Chondrocyte (in vitro differentiated cells): ENCODE results near the gene METTL16. TPM values are rescaled to one million over a fixed set of nuclear protein-coding genes. Genes with fewer than 3 reads are reported as not detected.

Experiments used
- DNase-seq: peaks from one replicate; pipeline ENCODE4 v3.0.0; 2021; ENCODE audit warnings: mixed read lengths, low spot score
- H3K27ac Mint-ChIP-seq: one replicate; pipeline ENCODE4 v1.8.0; 2021; ENCODE audit warnings: mild to moderate bottlenecking, moderate library complexity, mixed read lengths; ENCODE audit not compliant: unreplicated experiment
- H3K27me3 Mint-ChIP-seq: 2 replicates; pipeline ENCODE4 v1.8.0; 2021; ENCODE audit warnings: low read depth, mixed read lengths
- H3K36me3 Mint-ChIP-seq: 2 replicates; pipeline ENCODE4 v1.8.0; 2021; ENCODE audit warnings: low read depth, mixed read lengths
- H3K4me1 Mint-ChIP-seq: 2 replicates; pipeline ENCODE4 v1.8.0; 2021; ENCODE audit warnings: low read depth, mild to moderate bottlenecking, mixed read lengths
- H3K4me3 Mint-ChIP-seq: one replicate; pipeline ENCODE4 v1.8.0; 2021; ENCODE audit warnings: mild to moderate bottlenecking, moderate library complexity, mixed read lengths; ENCODE audit not compliant: unreplicated experiment
- H3K9me3 Mint-ChIP-seq: 2 replicates; pipeline ENCODE4 v1.8.0; 2021; ENCODE audit warnings: low read depth, mixed read lengths
- total RNA-seq: library from RNA; stranded (reverse); gene quantifications from 3 replicates; pipeline ENCODE4 v1.2.1, GENCODE V29; 2021
- TF ChIP-seq, protein P1 (sequence below): fragments of 200-600 bp; sonication (generic); IDR thresholded peaks from 2 replicates; pipeline ENCODE4 v1.5.0; 2021; ENCODE audit warnings: antibody characterized with exemption, mild to moderate bottlenecking, moderate library complexity

METTL16 gene
- total RNA-seq, 1 donor from 2014 or later, result 21.2 TPM

- no peak overlapping the region for H3K27ac Mint-ChIP-seq
- DNase-seq, result no peak
- no peaks in the 10 kb centered on the region for H3K27me3 Mint-ChIP-seq
- peaks cover 7% of the 10 kb centered on the region for H3K36me3 Mint-ChIP-seq
- H3K9me3 Mint-ChIP-seq, result no peaks in the 10 kb centered on the region
- TF ChIP-seq, protein P1, sequence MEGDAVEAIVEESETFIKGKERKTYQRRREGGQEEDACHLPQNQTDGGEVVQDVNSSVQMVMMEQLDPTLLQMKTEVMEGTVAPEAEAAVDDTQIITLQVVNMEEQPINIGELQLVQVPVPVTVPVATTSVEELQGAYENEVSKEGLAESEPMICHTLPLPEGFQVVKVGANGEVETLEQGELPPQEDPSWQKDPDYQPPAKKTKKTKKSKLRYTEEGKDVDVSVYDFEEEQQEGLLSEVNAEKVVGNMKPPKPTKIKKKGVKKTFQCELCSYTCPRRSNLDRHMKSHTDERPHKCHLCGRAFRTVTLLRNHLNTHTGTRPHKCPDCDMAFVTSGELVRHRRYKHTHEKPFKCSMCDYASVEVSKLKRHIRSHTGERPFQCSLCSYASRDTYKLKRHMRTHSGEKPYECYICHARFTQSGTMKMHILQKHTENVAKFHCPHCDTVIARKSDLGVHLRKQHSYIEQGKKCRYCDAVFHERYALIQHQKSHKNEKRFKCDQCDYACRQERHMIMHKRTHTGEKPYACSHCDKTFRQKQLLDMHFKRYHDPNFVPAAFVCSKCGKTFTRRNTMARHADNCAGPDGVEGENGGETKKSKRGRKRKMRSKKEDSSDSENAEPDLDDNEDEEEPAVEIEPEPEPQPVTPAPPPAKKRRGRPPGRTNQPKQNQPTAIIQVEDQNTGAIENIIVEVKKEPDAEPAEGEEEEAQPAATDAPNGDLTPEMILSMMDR, result no peak
- peaks cover 10% of the 10 kb centered on the region for H3K4me1 Mint-ChIP-seq
- no peak overlapping the region for H3K4me3 Mint-ChIP-seq
These were observed 130.6 kb downstream of the METTL16 start for GRCh38 chr17:2380950-2381649.

- Mint-ChIP-seq H3K4me1 (peaks cover 10% of the 10 kb centered on the region), H3K4me3 (no peak overlapping the region), H3K36me3 (peaks cover 7% of the 10 kb centered on the region), H3K9me3 (no peaks in the 10 kb centered on the region), H3K27ac (no peak overlapping the region), H3K27me3 (no peaks in the 10 kb centered on the region)
- no peak for DNase-seq
- TF ChIP-seq, protein P1, result no peak
These were observed 131.3 kb downstream of the METTL16 start for GRCh38 chr17:2380226-2380922.

- no peak for DNase-seq
- H3K9me3 Mint-ChIP-seq, result no peaks in the 10 kb centered on the region
- no peak overlapping the region for H3K4me3 Mint-ChIP-seq
- no peaks in the 10 kb centered on the region for H3K27me3 Mint-ChIP-seq
- no peak overlapping the region for H3K27ac Mint-ChIP-seq
- TF ChIP-seq, protein P1, result no peak
- H3K4me1 Mint-ChIP-seq, result peaks cover 16% of the 10 kb centered on the region
- peaks cover 7% of the 10 kb centered on the region for H3K36me3 Mint-ChIP-seq
These were observed 132.0 kb downstream of the METTL16 start for GRCh38 chr17:2379489-2380225.

- TF ChIP-seq, protein P1, result no peak
- Mint-ChIP-seq H3K9me3 (no peaks in the 10 kb centered on the region), H3K27me3 (no peaks in the 10 kb centered on the region), H3K27ac (no peak overlapping the region), H3K4me1 (peaks cover 16% of the 10 kb centered on the region), H3K4me3 (no peak overlapping the region), H3K36me3 (peaks cover 7% of the 10 kb centered on the region)
- DNase-seq, result no peak
These were observed 132.8 kb downstream of the METTL16 start for GRCh38 chr17:2378905-2379304.

GRCh38 chr17:2377659-2378058, 134.0 kb downstream of the METTL16 start:
- DNase-seq, result no peak
- no peak overlapping the region for H3K27ac Mint-ChIP-seq
- peaks cover 7% of the 10 kb centered on the region for H3K36me3 Mint-ChIP-seq
- H3K27me3 Mint-ChIP-seq, result no peaks in the 10 kb centered on the region
- no peaks in the 10 kb centered on the region for H3K9me3 Mint-ChIP-seq
- H3K4me3 Mint-ChIP-seq, result no peak overlapping the region
- TF ChIP-seq, protein P1, result no peak
- peaks cover 11% of the 10 kb centered on the region for H3K4me1 Mint-ChIP-seq
